Endometrium (tissue), 2 donors: ENCODE data around the gene DIP2C.
"Not testable (repeated sequence)": the region's sequence is repeated elsewhere in the genome, so short reads cannot be mapped to it uniquely, and the experiment has no call there.

Experiments used
- FAIRE-seq: peaks from 2 replicates; lab custom pipeline; 2012; peaks lifted over from hg19 to GRCh38; lab: Jason Lieb, UNC
- donor health status: control.
- donor health status: control.

Gene DIP2C

DNA sequence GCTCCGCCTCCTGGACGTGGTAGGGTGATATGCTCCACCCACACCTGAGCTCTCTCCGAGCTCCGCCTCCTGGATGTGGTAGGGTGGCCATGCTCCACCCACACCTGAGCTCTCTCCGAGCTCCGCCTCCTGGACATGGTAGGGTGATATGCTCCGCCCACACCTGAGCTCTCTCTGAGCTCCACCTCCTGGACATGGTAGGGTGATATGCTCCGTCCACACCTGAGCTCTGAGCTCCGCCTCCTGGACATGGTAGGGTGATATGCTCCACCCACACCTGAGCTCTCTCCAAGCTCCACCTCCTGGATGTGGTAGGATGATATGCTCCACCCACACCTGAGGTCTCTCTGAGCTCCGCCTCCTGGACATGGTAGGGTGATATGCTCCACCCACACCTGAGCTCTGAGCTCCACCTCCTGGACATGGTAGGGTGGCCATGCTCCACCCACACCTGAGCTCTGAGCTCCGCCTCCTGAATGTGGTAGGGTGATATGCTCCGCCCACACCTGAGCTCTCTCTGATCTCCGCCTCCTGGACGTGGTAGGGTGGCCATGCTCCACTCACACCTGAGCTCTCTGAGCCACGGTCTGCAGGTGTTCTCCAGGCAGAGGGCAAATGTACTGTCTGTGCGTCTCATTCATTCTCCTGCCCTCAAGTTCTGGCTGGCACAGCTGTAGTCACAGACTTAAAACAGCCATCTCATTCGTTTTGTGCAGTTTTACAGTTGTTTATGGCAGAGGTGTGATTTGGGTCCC lies 252.4 kb downstream of the DIP2C start:
- no peak for FAIRE-seq

- no peak for FAIRE-seq
Measured at GRCh38 chr10:436013-436697, 253.3 kb downstream of the DIP2C start.

GRCh38 chr10:435397-435796 lies 254.1 kb downstream of the DIP2C start:
- FAIRE-seq, result no peak

DNA sequence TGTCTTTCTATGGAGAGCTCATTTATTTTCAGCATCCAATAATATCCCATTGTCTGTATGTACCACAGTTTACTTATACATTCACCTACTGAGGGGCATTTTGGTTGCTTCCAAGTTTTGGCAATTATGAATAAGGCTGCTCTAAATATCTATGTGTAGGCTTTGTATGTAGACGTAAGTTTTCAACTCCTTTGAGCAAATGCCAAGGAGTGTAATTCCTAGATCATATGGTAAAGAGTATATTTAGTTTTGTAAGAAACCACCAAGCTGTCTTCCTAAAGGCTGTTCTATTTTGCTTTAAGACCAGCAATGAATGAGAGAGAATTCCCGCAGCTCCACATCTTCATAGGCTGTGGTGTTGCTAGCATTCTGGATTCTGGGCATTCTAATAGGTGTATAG lies 259.8 kb downstream of the DIP2C start:
- no peak for FAIRE-seq

- FAIRE-seq, result no peak
Measured at GRCh38 chr10:427761-428519, 261.5 kb downstream of the DIP2C start.

GRCh38 chr10:425365-425764 lies 264.1 kb downstream of the DIP2C start:
- not testable (repeated sequence) for FAIRE-seq

DNA sequence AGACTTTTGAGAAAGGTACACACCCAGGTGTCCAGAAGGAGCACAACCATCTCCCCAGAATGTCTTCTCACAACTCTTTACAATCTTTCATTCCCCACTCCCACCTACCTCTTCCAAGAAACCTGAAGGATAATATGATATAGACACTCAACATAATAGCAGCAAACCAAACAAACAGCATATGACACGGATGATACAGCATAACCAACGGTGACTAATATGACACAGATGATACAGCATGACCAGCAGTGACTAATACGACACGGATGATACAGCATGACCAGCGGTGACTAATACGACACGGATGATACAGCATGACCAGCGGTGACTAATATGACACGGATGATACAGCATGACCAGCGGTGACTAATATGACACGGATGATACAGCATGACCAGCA lies 264.7 kb downstream of the DIP2C start:
- not testable (repeated sequence) for FAIRE-seq

DNA sequence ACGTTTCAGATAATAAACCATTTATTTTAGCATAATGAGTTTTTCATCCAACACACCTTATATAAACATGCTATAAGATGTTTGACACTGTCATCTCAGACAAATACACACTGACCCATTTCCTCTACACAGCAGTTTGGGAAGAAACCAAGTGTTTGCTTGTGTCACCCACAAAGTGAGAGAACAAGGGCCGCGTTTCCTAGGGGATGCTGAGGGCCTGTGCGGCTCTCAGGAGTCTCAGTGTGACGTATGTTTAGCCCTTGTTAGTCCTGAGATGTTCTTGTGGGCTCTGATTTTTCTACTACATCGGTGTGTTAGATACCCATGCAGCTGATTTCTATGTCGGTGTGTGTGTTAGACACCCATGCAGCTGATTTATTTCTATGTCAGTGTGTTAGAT lies 266.3 kb downstream of the DIP2C start:
- no peak for FAIRE-seq

- FAIRE-seq, result no peak
Measured at GRCh38 chr10:422675-423074, 266.8 kb downstream of the DIP2C start.

DNA sequence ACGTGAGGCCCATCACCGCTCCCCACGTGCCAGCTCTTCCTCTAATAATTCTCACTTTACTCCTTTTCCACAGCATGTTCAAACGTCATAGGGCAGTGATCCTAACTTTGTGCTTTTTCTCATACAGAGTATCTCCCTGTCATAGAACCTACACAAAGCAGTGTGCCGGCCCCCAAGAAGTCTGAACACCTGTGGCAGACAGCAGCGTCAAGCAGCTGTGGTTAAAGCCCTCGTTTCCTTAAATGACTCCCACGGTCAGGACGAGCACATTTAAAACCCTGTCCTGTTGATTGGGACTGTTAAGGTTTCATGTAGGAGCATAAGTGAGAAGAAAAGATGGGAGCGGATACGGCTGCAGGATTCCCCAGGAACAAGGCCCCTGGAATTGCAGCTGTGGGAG lies 267.2 kb downstream of the DIP2C start:
- no peak for FAIRE-seq

- FAIRE-seq, result no peak
Measured at GRCh38 chr10:421170-421569, 268.3 kb downstream of the DIP2C start.

DNA sequence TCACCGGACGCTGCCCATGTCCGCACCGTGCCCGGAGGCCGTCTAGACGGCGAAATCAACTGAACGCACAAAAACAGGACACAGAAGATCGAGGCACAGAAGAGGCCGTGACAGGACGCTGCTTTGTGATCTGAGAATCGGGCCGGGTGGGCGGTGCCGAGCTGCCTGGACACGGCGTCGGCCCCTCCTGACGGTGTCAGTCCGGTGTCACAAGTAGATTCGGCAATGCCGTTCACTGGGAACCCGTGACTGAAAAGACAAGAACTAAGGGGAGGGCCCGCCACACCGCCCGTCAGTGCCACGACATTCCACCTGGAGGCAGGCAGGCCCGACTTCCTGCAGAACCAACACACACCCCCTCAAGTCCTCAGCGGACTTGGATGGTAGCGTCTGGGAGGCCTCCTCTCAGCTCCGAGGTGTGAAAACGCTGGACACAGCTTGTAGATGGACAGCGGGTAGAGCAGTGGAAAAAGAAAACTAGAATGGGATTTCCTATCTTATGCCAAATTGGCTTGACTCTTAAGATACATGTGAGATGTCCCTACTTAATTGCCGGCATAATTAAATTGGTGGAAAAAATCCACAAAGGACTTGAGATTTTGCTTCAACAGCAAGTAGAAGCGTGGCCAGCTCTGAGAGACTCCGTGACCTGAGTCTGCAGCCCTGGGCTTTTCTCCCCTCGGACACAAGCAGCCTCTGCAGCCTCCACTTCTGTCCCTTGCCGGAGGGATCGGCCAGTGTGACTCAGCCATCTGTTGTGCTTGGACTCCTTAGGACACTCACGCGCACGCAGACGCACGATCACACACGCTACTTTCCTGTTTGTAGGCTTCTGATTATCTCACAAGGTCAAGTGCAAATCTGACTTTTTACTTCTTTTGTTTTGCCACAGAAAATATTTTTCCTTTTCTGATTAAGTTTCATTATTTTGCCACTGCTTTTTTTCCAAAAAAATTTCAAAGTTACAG lies 269.0 kb downstream of the DIP2C start:
- no peak for FAIRE-seq

- no peak for FAIRE-seq
Measured at GRCh38 chr10:418894-419293, 270.6 kb downstream of the DIP2C start.

- no peak for FAIRE-seq
Measured at GRCh38 chr10:418226-418625, 271.2 kb downstream of the DIP2C start.

DNA sequence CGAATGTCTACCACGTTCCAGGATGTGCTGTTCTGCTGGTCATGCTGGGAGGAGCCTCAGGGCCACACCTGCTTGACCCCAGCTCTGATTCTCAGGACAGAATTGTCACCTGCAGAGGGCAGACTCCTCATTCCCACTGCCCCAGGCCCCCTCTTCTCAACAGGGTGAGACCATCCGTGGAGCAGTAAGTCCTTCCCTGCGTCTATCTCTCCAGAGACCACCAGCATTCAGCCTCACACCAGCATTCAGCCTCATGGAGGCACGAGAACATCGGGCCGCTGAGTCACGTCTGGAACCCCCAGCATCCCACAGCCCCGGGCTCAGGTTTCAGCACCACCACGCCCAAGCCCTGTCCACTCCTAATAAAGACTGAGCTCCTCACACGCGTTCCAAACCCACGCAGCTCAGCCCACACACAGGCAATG lies 273.4 kb downstream of the DIP2C start:
- FAIRE-seq, result no peak

DNA sequence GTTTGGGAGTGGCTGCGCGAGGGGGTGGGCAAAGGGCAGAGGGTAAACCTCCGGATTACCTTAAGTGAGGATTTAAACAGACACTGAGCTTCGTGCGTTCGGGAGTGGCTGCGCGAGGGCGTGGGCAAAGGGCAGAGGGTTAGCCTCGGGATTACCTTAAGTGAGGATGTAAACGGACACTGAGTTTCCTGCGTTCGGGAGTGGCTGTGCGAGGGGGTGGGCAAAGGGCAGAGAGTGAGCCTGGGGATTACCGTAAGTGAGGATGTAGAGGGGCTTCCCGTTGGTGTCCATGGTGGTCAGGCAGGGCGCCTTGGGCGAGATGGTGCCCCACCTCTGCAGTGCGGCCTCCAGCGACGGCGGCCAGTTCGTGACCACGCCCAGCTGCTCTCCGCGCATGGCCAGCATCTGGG lies 275.8 kb downstream of the DIP2C start:
- FAIRE-seq, result no peak

DNA sequence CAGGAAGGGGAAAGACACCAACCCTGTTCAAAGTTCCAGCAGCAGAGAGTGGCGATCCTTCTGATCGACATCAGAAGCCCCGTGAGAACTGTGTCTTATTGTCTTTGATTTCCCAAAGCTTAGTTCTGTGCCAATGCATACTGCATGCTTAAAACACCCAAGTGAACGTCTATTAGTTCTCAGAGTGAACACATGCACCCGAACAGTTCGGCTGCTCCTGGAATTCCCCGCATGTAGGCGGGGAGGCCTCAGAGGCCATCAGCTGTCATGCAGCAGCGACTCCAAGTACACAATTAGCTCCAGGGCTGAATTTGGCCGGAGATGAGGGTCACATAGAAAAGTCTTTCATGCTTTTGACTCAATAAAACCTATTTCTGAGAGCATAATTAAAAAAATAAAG lies 277.4 kb downstream of the DIP2C start:
- FAIRE-seq, result no peak

DNA sequence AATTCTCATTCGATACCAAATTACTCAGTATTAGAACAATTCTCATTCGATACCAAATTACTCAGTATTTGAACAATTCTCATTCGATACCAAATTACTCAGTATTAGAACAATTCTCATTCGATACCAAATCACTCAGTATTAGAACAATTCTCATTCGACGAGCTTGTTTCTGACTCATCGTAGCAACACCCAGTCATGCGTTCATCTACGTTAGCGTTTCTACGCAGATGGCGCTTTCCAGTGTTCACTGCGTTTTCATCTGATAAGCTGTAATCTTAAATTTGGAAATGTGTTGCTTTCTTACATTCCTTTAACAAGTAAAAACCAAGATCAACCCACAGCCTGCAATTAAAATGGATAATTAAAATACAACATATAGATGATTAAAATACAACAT lies 277.9 kb downstream of the DIP2C start:
- no peak for FAIRE-seq

DNA sequence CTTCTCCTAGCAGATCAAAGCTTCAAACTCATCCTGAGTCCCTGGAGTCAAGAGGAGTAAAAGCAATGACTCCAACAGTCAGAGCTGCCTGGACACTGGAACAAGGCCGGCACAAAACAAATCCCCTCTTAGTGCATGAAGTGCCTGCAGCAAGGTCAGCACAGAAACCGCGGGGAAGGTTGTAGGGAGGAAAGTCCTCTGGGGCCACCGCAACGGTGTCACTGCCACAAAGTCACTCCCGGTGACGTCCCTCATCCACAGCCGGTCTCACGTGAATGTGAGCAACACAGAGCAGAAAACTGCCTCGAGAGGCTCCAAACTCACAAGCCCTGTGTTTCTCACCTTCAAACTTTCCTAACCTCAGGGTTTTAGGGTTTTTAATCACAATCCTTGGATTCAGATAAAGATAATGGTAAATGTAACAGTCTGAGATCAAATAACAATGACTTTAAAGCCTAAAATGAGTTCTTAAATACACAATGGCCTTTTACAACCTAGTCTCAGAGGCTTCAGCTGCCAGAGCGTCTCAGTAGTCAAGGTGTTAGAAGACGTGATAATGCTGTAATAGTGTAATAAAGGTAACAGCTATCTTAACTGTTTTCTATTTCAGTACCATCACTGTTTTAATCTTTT lies 279.9 kb downstream of the DIP2C start:
- no peak for FAIRE-seq

DNA sequence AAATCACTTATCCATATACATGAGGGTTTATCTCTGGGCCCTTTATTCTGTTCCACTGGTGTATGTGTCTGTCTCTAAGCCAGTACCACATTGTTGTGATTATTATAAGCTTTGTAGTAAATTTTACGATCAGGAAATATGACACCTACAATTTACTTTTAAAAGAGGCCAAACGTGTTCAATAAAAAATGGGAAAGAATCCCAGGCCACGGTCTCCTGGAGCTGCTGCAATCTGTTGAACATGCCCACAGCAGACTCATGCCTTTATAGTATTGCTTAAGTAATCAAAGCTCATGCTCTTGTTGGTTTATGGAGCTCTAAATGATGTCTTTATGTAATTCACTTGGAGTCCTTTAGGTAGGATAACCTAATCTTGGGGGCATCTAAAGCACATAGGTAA lies 281.2 kb downstream of the DIP2C start:
- FAIRE-seq, result no peak

GRCh38 chr10:406976-407375 lies 282.5 kb downstream of the DIP2C start:
- FAIRE-seq, result no peak
